ENCODE measurements around the gene FRMD4A.

GRCh38 chr10:14129770-14130169, 201.0 kb downstream of the FRMD4A start:
- TF ChIP-seq, protein P1, sequence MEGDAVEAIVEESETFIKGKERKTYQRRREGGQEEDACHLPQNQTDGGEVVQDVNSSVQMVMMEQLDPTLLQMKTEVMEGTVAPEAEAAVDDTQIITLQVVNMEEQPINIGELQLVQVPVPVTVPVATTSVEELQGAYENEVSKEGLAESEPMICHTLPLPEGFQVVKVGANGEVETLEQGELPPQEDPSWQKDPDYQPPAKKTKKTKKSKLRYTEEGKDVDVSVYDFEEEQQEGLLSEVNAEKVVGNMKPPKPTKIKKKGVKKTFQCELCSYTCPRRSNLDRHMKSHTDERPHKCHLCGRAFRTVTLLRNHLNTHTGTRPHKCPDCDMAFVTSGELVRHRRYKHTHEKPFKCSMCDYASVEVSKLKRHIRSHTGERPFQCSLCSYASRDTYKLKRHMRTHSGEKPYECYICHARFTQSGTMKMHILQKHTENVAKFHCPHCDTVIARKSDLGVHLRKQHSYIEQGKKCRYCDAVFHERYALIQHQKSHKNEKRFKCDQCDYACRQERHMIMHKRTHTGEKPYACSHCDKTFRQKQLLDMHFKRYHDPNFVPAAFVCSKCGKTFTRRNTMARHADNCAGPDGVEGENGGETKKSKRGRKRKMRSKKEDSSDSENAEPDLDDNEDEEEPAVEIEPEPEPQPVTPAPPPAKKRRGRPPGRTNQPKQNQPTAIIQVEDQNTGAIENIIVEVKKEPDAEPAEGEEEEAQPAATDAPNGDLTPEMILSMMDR (optimal IDR thresholded peaks at IDR 0.05 in 1 of 3, IDR thresholded peaks at IDR 0.05 in 1 of 3, conservative IDR thresholded peaks at IDR 0.05 in 1 of 3; ENCODE audit: extremely low read depth in 1 of 3, insufficient read depth in 2 of 3, low read length in 3 of 3), result no peak
- no peak for TF ChIP-seq EZH2 (IDR thresholded peaks at IDR 0.05; ENCODE audit: low read length)
